K562 (cell line): ENCODE data around the gene ATP8A1. TPM values are rescaled to one million over a fixed set of nuclear protein-coding genes. Genes with fewer than 3 reads are reported as not detected.

Source experiments
- ATAC-seq: fragments of 200-7000 bp; cut with Tn5 transposase; 3 replicates; pipeline ENCODE4 v1.9.1; 2020; ENCODE audit warnings: moderate library complexity
- BruUV-seq: library from RNA; stranded (reverse); fragments of 400-500 nt; replicated peaks from 2 replicates; lab custom pipeline; 2021; lab: Mats Ljungman, UMichigan
- CTCF ChIA-PET: fragments of 300-600 bp; formaldehyde crosslinking; extraction: SDS; loops from one replicate; lab custom pipeline; 2021; ENCODE audit warnings: low intra/inter-chr PET ratio; lab: Yijun Ruan, JAX
- POLR2A ChIA-PET: fragments of 300-600, 350-650 bp; sonication (Branson Sonifier 250); formaldehyde crosslinking; extraction: SDS; loops from one replicate; lab custom pipeline; 2021; ENCODE audit warnings: antibody characterized with exemption, inconsistent platforms; lab: Yijun Ruan, JAX
- DNase-seq, 4 experiments: peaks; one replicate each; pipeline versions ENCODE4 v3.0.0 to v3.0.0-alpha.2; 2011 to 2018; ENCODE audit warnings: low spot score in 3 of 4, mixed read lengths in 3 of 4; ENCODE audit errors: extremely low read depth in 1 of 4
- FAIRE-seq: peaks from 2 replicates; lab custom pipeline; 2011; peaks lifted over from hg19 to GRCh38; lab: Jason Lieb, UNC
- H2AFZ ChIP-seq: 2 replicates; pipeline ENCODE4 v1.6.0; 2011; ENCODE audit warnings: low read depth, low read length, control low read depth, inconsistent platforms
- H3K27ac ChIP-seq: fragments of 200-600 bp; 3 replicates; pipeline ENCODE4 v1.8.0; 2011; ENCODE audit warnings: low read depth, mild to moderate bottlenecking, control low read depth, inconsistent platforms, low read length, moderate library complexity, mixed read lengths; ENCODE audit errors: extremely low read depth
- H3K27me3 ChIP-seq, 2 experiments: fragments of 300-600 bp in 1 of 2; 2 replicates in 1 of 2; 3 replicates in 1 of 2; pipeline versions ENCODE4 v1.6.0 to v1.8.0; 2011; ENCODE audit warnings: inconsistent platforms in 2 of 2, low read length in 2 of 2, mild to moderate bottlenecking in 1 of 2, mixed read lengths in 1 of 2, moderate library complexity in 1 of 2; ENCODE audit not compliant: control insufficient read depth in 2 of 2, insufficient read depth in 2 of 2
- H3K36me3 ChIP-seq: fragments of 300-600 bp; 3 replicates; pipeline ENCODE4 v1.8.0; 2011; ENCODE audit warnings: mild to moderate bottlenecking, low read length, inconsistent platforms; ENCODE audit not compliant: control insufficient read depth, insufficient read depth
- H3K4me1 ChIP-seq, 2 experiments: fragments of 200-600 bp in 1 of 2; replicated peaks in 1 of 2; 2 replicates in 1 of 2; 3 replicates in 1 of 2; pipeline versions ENCODE4 v1.5.1 to v1.8.0; 2011; ENCODE audit warnings: inconsistent platforms in 2 of 2, low read length in 2 of 2, mild to moderate bottlenecking in 1 of 2, mixed read lengths in 1 of 2, moderate library complexity in 1 of 2; ENCODE audit not compliant: control insufficient read depth in 2 of 2, insufficient read depth in 2 of 2
- H3K4me2 ChIP-seq: 2 replicates; pipeline ENCODE4 v1.6.1; 2011; ENCODE audit warnings: low read length, control low read depth, inconsistent platforms, mixed read lengths; ENCODE audit not compliant: insufficient read depth
- H3K4me3 ChIP-seq: fragments of 200-600 bp; sonication (generic), shearing (Covaris generic); 2 replicates; pipeline ENCODE4 v1.5.1; 2016; ENCODE audit warnings: control low read depth, inconsistent platforms
- H3K79me2 ChIP-seq: fragments of 200-600 bp; 3 replicates; pipeline ENCODE4 v1.8.0; 2011; ENCODE audit warnings: low read length, inconsistent platforms; ENCODE audit not compliant: control insufficient read depth, insufficient read depth
- H3K9ac ChIP-seq, 2 experiments: 2 replicates each; pipeline versions ENCODE4 v1.6.0 to v1.6.1; 2011; ENCODE audit warnings: low read depth in 2 of 2, low read length in 2 of 2, control low read depth in 1 of 2, inconsistent platforms in 1 of 2, mild to moderate bottlenecking in 1 of 2, mixed read lengths in 1 of 2; ENCODE audit not compliant: insufficient read depth in 1 of 2
- H3K9me1 ChIP-seq: one replicate; pipeline ENCODE4 v1.6.0; 2011; ENCODE audit warnings: inconsistent platforms, mild to moderate bottlenecking, low read length, moderate library complexity; ENCODE audit not compliant: control insufficient read depth, insufficient read depth
- H3K9me3 ChIP-seq: replicated peaks from 2 replicates; pipeline ENCODE4 v1.5.1; 2011; ENCODE audit warnings: low read depth, low read length, inconsistent platforms; ENCODE audit not compliant: control insufficient read depth, insufficient read depth
- H4K20me1 ChIP-seq: replicated peaks from 2 replicates; pipeline ENCODE4 v1.6.1; 2011; ENCODE audit warnings: low read length, inconsistent platforms, mixed read lengths; ENCODE audit not compliant: control insufficient read depth, insufficient read depth
- CBX2 ChIP-seq: fragments of 200-600 bp; sonication (generic); IDR thresholded peaks from one replicate; pipeline ENCODE4 v1.6.1; 2012; ENCODE audit warnings: mild to moderate bottlenecking, low read length, inconsistent platforms; ENCODE audit not compliant: insufficient read depth, poor library complexity, severe bottlenecking
- CREB1 ChIP-seq, 2 experiments: sonication (generic) in 1 of 2; formaldehyde crosslinking in 1 of 2; IDR thresholded peaks; 2 replicates each; pipeline versions ENCODE4 v1.6.1 to v1.8.0; 2012 to 2022; ENCODE audit warnings: inconsistent platforms in 1 of 2, mild to moderate bottlenecking in 1 of 2, missing genetic modification reagents in 1 of 2, moderate library complexity in 1 of 2
- CSDE1 ChIP-seq, 2 experiments: fragments of 450-650 bp; IDR thresholded peaks; 2 replicates each; pipeline ENCODE4 v1.6.1; 2016; ENCODE audit warnings: mild to moderate bottlenecking in 1 of 2
- ELF4 ChIP-seq: fragments of 450-650 bp; formaldehyde crosslinking; IDR thresholded peaks from 2 replicates; pipeline ENCODE4 v1.4.0; 2022; ENCODE audit warnings: missing genetic modification characterization
- HDAC3 ChIP-seq: fragments of 450-650 bp; IDR thresholded peaks from 2 replicates; pipeline ENCODE4 v1.6.1; 2018; ENCODE audit warnings: borderline replicate concordance, mild to moderate bottlenecking, moderate library complexity; ENCODE audit not compliant: partially characterized antibody
- HINFP ChIP-seq: fragments of 450-650 bp; conservative IDR thresholded peaks from 2 replicates; pipeline ENCODE4 v1.6.1; 2016; ENCODE audit warnings: missing genetic modification characterization, low read depth, mild to moderate bottlenecking, control low read depth, missing compliant biosample characterization
- HNRNPH1 ChIP-seq: fragments of 200-400 bp; formaldehyde crosslinking; optimal IDR thresholded peaks from 2 replicates; pipeline ENCODE3; 2017; ENCODE audit warnings: low read depth, mild to moderate bottlenecking, low read length, moderate library complexity
- HSF4 ChIP-seq: fragments of 250-450 bp; sonication (Bioruptor Pico); IDR thresholded peaks from 2 replicates; pipeline ENCODE4 v2.1.2; 2022; ENCODE audit warnings: mild to moderate bottlenecking, moderate library complexity, borderline replicate concordance
- MECOM ChIP-seq: fragments of 250-450 bp; sonication (Bioruptor Pico); IDR thresholded peaks from 2 replicates; pipeline ENCODE4 v1.8.0; 2022; ENCODE audit warnings: inconsistent platforms
- RFX7 ChIP-seq: fragments of 250-450 bp; sonication (Bioruptor Pico); IDR thresholded peaks from 2 replicates; pipeline ENCODE4 v1.5.1; 2021; ENCODE audit warnings: mild to moderate bottlenecking
- THAP7 ChIP-seq: fragments of 250-450 bp; sonication (Bioruptor Pico); IDR thresholded peaks from 2 replicates; pipeline ENCODE4 v1.5.0; 2021
- ZBTB17 ChIP-seq: fragments of 450-650 bp; formaldehyde crosslinking; IDR thresholded peaks from 2 replicates; pipeline ENCODE4 v1.4.0; 2020; ENCODE audit warnings: mild to moderate bottlenecking
- ZBTB7A ChIP-seq: IDR thresholded peaks from 2 replicates; pipeline ENCODE4 v1.6.1; 2011; ENCODE audit warnings: low read depth, mild to moderate bottlenecking, low read length, moderate library complexity, borderline replicate concordance; ENCODE audit not compliant: control insufficient read depth
- WGBS: fragments of 100-300 bp; shearing (Covaris generic); methylation state at CpG from one replicate; pipeline ENCODE4 v1.1.6; 2016; ENCODE audit warnings: low coverage, mixed read lengths; ENCODE audit not compliant: insufficient coverage; ENCODE audit errors: missing lambda C conversion rate; 5-methylcytosine and 5-hydroxymethylcytosine counted together
- in situ Hi-C: fragments of 300-500 bp; cut with MboI; formaldehyde crosslinking; loops from 4 replicates; pipeline ENCODE4 v1.15.0; 2018; ENCODE audit warnings: inconsistent platforms, mixed read lengths
- intact Hi-C: fragments of 100-400 bp; cut with micrococcal nuclease; formaldehyde crosslinking; loops from 2 replicates; pipeline ENCODE4 v1.14.2; 2022
- polyA plus RNA-seq, 8 experiments: library from polyadenylated mRNA; depleted of rRNA in 4 of 8; stranded (reverse) in 5 of 8; unstranded in 3 of 8; fragments of >200 nt; fragmentation: Nextera tagmentation in 2 of 8; fragmentation: Illumina TruSeq in 1 of 8; extraction: Ambion mirVana in 2 of 8; extraction: Trizol in 1 of 8; gene quantifications; 2 replicates each; pipeline versions ENCODE4 v1.2.1 to v1.2.3, GENCODE V29; 2011 to 2014; ENCODE audit warnings: inconsistent platforms in 1 of 8, missing spikeins in 1 of 8
- total RNA-seq, 7 experiments: library from RNA; depleted of rRNA in 6 of 7; stranded (reverse); fragments of >200 nt in 6 of 7; fragmentation: Illumina TruSeq in 2 of 7; extraction: Trizol in 2 of 7; gene quantifications; 2 replicates each; pipeline versions ENCODE4 v1.2.1 to v1.2.3, GENCODE V29; 2011 to 2021; ENCODE audit warnings: low replicate concordance in 1 of 7

Gene ATP8A1
- total and polyA plus RNA-seq, 9 of the 15 experiments (the other 6 are each of a cell fraction or from before 2014, with no cell fraction given): 0.05 to 0.29 (median 0.07) TPM; not detected in 2

GRCh38 chr4:42395595-42395994 lies 261.3 kb downstream of the ATP8A1 start:
- in situ Hi-C loops: no loop called here
- intact Hi-C loops: no loop called here
- no peaks in the 10 kb centered on the region for H4K20me1 ChIP-seq
- WGBS: 0% methylated on average over 1 of the region's 1 CpG
- H2AFZ ChIP-seq: no peak overlapping the region
- H3K9me1 ChIP-seq: no peaks in the 10 kb centered on the region
- no peaks in the 10 kb centered on the region for H3K36me3 ChIP-seq
- no TSS peak for BruUV-seq
- POLR2A ChIA-PET: interaction anchor here (0.6 kb wide), 1 partner anchor 26 kb away, joined by 4 read pairs; no protein-coding TSS in a partner anchor
- no peak for TF ChIP-seq MECOM
- TF ChIP-seq ZBTB7A: no peak
- no peak for TF ChIP-seq HSF4
- no peak for TF ChIP-seq CREB1 (IDR thresholded peaks at IDR 0.05)
- TF ChIP-seq CREB1 (CRISPR knock-in tag; IDR thresholded peaks at IDR 0.05): no peak
- no peak for TF ChIP-seq HDAC3
- no peak for TF ChIP-seq ZBTB17 (CRISPR knock-in tag)
- TF ChIP-seq RFX7: no peak
- no peak for TF ChIP-seq CBX2
- TF ChIP-seq ELF4 (CRISPR knock-in tag): no peak
- TF ChIP-seq THAP7 (CRISPR knock-in tag): no peak
- TF ChIP-seq HINFP (tag): no peak
- no peak for TF ChIP-seq CSDE1 (IDR thresholded peaks at IDR 0.05)
- no peak for TF ChIP-seq HNRNPH1
- TF ChIP-seq, all 486 proteins: peak for 0
- H3K27ac ChIP-seq: no peak overlapping the region
- no peaks in the 10 kb centered on the region for H3K9me3 ChIP-seq
- no peaks in the 10 kb centered on the region for H3K79me2 ChIP-seq
- peaks cover 0 to 29% of the 10 kb centered on the region in 2 experiments; a peak in 2 of 5 replicates for H3K27me3 ChIP-seq
- FAIRE-seq (no peak), DNase-seq (no peak), ATAC-seq (no peak)
- H3K4me1 ChIP-seq: no peaks in the 10 kb centered on the region; a peak in 1 of 5 replicates
- no peak overlapping the region for H3K9ac ChIP-seq
- H3K4me3 ChIP-seq: no peak overlapping the region
- no peak overlapping the region for H3K4me2 ChIP-seq
- CTCF ChIA-PET: no interaction called here
